ENCODE measurements around the gene HOXB2.

Gene HOXB2

DNA sequence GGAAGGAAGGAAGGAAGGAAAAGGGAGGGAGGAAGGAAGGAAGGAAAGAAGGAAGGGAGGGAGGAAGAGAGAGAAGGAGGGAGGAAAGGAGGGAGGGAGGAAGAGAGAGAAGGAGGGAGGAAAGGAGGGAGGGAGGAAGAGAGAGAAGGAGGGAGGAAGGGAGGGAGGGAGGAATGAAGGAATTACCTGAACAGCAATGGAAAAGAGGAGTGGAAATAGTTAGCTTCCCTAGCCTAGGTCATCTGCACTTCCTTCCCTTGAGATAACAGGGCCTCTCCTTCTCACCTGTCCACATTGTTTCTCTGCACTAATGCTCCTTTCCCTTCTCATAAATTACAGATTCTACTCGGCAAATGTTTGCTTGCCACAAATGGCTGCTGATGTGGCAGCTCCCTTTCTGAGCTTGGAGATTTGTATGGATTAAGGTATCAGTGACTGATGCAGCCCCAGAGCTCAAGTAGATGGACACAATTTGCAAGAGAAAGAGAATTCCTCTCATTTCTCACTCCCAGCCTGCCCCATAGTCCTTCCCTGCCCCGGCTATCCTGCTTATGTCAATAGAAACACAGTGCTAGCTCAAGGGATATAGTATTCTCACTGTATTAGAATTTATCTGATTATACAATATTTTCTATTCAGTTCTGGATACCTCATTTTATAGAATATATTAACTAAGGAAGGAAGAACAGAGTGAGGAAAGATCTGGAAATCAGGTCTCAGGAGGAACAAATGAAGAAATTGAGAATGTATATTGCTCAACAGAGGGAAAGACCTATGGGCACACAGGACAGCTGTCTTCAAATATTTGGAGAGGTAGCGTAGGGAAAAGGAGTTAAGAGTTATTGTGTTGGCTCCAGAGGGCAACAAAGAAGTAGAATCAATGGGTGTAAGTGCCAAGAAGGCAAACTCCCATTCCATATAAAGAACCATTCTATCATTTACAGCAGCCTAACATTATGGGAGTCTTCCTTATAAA, 28.7 kb downstream of the HOXB2 start:
- peaks cover 4% of the 10 kb centered on the region for H3K4me1 ChIP-seq (ENCODE audit: insufficient read depth, poor library complexity, severe bottlenecking)
- no peaks in the 10 kb centered on the region for H3K9me3 ChIP-seq (ENCODE audit: severe bottlenecking)
- no peaks in the 10 kb centered on the region for H3K36me3 ChIP-seq (ENCODE audit: low read depth)
- TF ChIP-seq, protein P1, sequence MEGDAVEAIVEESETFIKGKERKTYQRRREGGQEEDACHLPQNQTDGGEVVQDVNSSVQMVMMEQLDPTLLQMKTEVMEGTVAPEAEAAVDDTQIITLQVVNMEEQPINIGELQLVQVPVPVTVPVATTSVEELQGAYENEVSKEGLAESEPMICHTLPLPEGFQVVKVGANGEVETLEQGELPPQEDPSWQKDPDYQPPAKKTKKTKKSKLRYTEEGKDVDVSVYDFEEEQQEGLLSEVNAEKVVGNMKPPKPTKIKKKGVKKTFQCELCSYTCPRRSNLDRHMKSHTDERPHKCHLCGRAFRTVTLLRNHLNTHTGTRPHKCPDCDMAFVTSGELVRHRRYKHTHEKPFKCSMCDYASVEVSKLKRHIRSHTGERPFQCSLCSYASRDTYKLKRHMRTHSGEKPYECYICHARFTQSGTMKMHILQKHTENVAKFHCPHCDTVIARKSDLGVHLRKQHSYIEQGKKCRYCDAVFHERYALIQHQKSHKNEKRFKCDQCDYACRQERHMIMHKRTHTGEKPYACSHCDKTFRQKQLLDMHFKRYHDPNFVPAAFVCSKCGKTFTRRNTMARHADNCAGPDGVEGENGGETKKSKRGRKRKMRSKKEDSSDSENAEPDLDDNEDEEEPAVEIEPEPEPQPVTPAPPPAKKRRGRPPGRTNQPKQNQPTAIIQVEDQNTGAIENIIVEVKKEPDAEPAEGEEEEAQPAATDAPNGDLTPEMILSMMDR (IDR thresholded peaks at IDR 0.05; ENCODE audit: poor library complexity, severe bottlenecking): no peak
- peaks cover 6% of the 10 kb centered on the region for H3K27me3 ChIP-seq (ENCODE audit: insufficient read depth, poor library complexity, severe bottlenecking)
- no peak for DNase-seq (ENCODE audit: low spot score)
- ATAC-seq (ENCODE audit: low read depth): no peak
- no peak overlapping the region for H3K27ac ChIP-seq (ENCODE audit: poor library complexity, severe bottlenecking)
- H3K4me3 ChIP-seq (ENCODE audit: severe bottlenecking): no peak overlapping the region

DNA sequence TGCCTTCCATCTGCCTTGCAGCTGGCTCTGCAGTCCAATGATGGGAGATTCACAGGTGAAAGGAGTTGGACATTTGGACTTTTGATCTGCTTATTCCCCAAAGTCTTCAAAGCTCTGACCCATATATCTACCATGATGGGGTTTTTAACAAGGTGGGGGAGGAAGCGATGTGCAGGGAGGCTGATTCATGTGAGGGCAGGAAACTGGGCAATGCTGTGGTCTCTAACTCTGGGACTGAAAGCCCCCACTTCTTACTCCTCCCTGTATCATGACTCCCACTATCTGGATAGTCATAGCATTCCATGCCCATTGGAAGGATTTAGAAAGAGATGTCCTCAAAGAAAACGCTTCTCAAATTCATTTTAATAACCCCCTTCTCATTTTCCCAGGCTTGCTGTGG, 30.4 kb downstream of the HOXB2 start:
- DNase-seq (ENCODE audit: low spot score) (no peak), ATAC-seq (ENCODE audit: low read depth) (no peak)
- Histone ChIP-seq H3K36me3 (ENCODE audit: low read depth) (no peaks in the 10 kb centered on the region), H3K9me3 (ENCODE audit: severe bottlenecking) (no peaks in the 10 kb centered on the region), H3K4me3 (ENCODE audit: severe bottlenecking) (no peak overlapping the region), H3K27ac (ENCODE audit: poor library complexity, severe bottlenecking) (no peak overlapping the region), H3K4me1 (ENCODE audit: insufficient read depth, poor library complexity, severe bottlenecking) (peaks cover 5% of the 10 kb centered on the region), H3K27me3 (ENCODE audit: insufficient read depth, poor library complexity, severe bottlenecking) (peaks cover 6% of the 10 kb centered on the region)
- TF ChIP-seq, protein P1 (IDR thresholded peaks at IDR 0.05; ENCODE audit: poor library complexity, severe bottlenecking): no peak

DNA sequence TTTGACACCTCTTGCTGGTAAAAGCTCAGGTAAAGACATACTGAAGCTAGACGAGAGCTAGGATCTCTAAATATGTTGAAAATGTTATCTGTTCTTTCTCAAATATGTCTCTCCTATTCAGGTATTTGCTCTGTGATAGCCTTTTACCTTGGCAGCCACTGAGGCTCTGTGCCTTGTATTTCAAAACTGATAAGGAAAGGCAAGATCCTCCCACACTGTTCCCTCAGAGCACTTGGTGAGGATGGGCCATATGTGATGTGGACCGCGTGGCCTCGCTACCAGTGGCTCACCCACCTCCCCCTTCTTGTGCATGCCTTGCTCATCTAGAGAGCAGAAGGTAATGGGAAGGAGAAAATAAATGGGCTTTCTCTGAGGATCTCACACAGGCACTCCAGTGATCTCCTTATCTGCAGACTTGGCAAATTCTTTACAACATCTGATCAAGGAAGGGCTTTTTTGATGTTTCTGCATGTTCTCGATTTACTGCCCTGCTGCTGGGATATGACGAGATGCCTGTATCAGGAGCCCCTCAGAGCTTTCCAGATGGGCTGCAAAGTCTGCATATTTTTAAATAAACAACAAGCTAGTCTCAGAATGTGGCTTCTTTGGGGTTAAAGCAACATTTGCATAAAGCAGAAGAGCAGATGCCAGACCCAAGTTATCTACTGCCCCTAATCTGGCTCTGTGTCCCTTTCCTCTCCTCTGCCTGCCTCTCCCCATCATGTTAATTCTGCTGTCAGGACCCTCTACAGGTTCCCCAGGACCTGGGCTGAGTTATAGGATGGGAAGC, 31.0 kb downstream of the HOXB2 start:
- H3K27ac ChIP-seq (ENCODE audit: poor library complexity, severe bottlenecking): no peak overlapping the region

DNA sequence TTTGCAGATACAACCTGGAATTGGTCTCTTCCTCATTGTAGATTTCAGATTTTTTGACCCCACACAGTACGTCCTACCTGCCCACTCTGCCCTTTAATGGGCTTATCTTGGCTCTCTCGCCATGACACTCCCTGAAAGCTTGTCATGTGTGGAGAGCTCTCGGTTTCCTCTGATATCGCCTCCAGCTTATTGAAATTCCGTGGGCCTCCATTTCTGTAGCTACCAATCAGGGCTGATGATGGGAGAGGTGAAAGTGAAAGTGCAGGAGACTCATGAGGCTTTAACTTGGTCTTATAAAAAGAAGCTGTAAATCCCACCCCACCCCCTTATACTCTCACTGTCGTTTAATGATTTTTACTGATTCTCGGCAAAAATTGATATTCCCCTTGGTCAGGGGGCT, 31.8 kb downstream of the HOXB2 start:
- no peaks in the 10 kb centered on the region for H3K9me3 ChIP-seq (ENCODE audit: severe bottlenecking)
- H3K36me3 ChIP-seq (ENCODE audit: low read depth): no peaks in the 10 kb centered on the region
- TF ChIP-seq, protein P1 (IDR thresholded peaks at IDR 0.05; ENCODE audit: poor library complexity, severe bottlenecking): no peak
- ATAC-seq (ENCODE audit: low read depth) (no peak), DNase-seq (ENCODE audit: low spot score) (no peak)
- H3K27me3 ChIP-seq (ENCODE audit: insufficient read depth, poor library complexity, severe bottlenecking): peaks cover 6% of the 10 kb centered on the region
- no peak overlapping the region for H3K27ac ChIP-seq (ENCODE audit: poor library complexity, severe bottlenecking)
- peaks cover 5% of the 10 kb centered on the region for H3K4me1 ChIP-seq (ENCODE audit: insufficient read depth, poor library complexity, severe bottlenecking)
- no peak overlapping the region for H3K4me3 ChIP-seq (ENCODE audit: severe bottlenecking)

More for the DNA sequence above, 31.0 kb downstream of the HOXB2 start:
- TF ChIP-seq, protein P1 (IDR thresholded peaks at IDR 0.05; ENCODE audit: poor library complexity, severe bottlenecking): no peak
- peaks cover 5% of the 10 kb centered on the region for H3K4me1 ChIP-seq (ENCODE audit: insufficient read depth, poor library complexity, severe bottlenecking)
- H3K36me3 ChIP-seq (ENCODE audit: low read depth): no peaks in the 10 kb centered on the region
- H3K4me3 ChIP-seq (ENCODE audit: severe bottlenecking): no peak overlapping the region
- H3K9me3 ChIP-seq (ENCODE audit: severe bottlenecking): no peaks in the 10 kb centered on the region
- ATAC-seq (ENCODE audit: low read depth) (no peak), DNase-seq (ENCODE audit: low spot score) (no peak)
- H3K27me3 ChIP-seq (ENCODE audit: insufficient read depth, poor library complexity, severe bottlenecking): peaks cover 6% of the 10 kb centered on the region
